Measurements from ENCODE around the gene RSPRY1. TPM values are rescaled to one million over a fixed set of nuclear protein-coding genes. Genes with fewer than 3 reads are reported as not detected.

RSPRY1 gene
- total RNA-seq, 1 donor from 2014 or later: 34.9 TPM

- intact Hi-C loops (cut with DNase I): no loop called here
- Histone ChIP-seq H3K27me3 (ENCODE audit: low read depth) (no peaks in the 10 kb centered on the region), H3K4me1 (peaks cover 16% of the 10 kb centered on the region), H3K27ac (no peak overlapping the region), H3K36me3 (peaks cover 88% of the 10 kb centered on the region), H3K4me3 (no peak overlapping the region), H3K9me3 (no peaks in the 10 kb centered on the region)
- DNase-seq (no peak), ATAC-seq (no peak)
- TF ChIP-seq, protein P1, sequence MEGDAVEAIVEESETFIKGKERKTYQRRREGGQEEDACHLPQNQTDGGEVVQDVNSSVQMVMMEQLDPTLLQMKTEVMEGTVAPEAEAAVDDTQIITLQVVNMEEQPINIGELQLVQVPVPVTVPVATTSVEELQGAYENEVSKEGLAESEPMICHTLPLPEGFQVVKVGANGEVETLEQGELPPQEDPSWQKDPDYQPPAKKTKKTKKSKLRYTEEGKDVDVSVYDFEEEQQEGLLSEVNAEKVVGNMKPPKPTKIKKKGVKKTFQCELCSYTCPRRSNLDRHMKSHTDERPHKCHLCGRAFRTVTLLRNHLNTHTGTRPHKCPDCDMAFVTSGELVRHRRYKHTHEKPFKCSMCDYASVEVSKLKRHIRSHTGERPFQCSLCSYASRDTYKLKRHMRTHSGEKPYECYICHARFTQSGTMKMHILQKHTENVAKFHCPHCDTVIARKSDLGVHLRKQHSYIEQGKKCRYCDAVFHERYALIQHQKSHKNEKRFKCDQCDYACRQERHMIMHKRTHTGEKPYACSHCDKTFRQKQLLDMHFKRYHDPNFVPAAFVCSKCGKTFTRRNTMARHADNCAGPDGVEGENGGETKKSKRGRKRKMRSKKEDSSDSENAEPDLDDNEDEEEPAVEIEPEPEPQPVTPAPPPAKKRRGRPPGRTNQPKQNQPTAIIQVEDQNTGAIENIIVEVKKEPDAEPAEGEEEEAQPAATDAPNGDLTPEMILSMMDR (IDR thresholded peaks at IDR 0.05): no peak
Measured at GRCh38 chr16:57155702-57156350, 30.3 kb upstream of the RSPRY1 start.

DNA sequence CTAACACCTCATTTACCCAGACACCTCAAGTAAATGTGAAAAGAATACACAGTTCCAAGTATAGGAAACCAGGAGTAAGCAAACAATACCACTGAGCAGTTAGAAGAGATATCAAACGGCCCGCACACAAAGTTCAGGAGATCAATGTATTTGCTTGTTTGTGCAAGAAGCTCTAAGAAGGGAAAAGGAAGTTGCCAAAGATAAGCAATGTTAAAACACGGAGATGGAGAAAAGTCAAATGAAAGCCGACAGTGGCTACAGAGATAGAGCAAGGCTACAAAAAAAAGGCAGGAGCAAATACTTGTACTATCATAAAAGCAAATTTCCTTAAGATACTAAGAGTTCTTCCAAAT lies 29.8 kb upstream of the RSPRY1 start:
- Histone ChIP-seq H3K36me3 (peaks cover 93% of the 10 kb centered on the region), H3K9me3 (no peaks in the 10 kb centered on the region), H3K27ac (no peak overlapping the region), H3K4me3 (no peak overlapping the region), H3K4me1 (peaks cover 13% of the 10 kb centered on the region), H3K27me3 (ENCODE audit: low read depth) (no peaks in the 10 kb centered on the region)
- intact Hi-C loops (cut with DNase I): no loop called here
- no peak for ATAC-seq
- DNase-seq: no peak
- TF ChIP-seq, protein P1 (IDR thresholded peaks at IDR 0.05): no peak

DNA sequence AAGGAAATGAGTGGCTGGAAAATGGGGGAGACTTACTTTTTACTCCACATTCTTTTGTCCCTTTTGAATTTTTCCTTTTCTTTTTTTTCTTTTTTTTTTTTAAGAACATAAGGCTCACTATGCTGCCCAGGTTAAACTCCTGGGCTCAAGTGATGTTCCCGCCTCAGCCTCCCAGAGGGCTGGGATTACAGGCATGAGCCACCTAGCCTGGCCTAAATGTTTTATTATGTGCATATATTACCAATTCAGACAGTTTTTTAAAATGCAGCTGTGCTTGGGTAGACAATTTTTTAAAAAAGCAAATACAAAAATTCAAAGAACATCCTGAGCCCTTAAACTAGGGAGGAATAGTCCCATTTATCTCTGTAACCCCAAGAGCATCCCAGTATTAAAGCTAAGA lies 28.6 kb upstream of the RSPRY1 start:
- H3K4me1 ChIP-seq: peaks cover 10% of the 10 kb centered on the region
- H3K27me3 ChIP-seq (ENCODE audit: low read depth): no peaks in the 10 kb centered on the region
- ATAC-seq: no peak
- no peak overlapping the region for H3K4me3 ChIP-seq
- intact Hi-C loops (cut with DNase I): no loop called here
- no peak for DNase-seq
- no peaks in the 10 kb centered on the region for H3K9me3 ChIP-seq
- H3K27ac ChIP-seq: no peak overlapping the region
- H3K36me3 ChIP-seq: peaks cover 96% of the 10 kb centered on the region
- TF ChIP-seq, protein P1 (IDR thresholded peaks at IDR 0.05): no peak

GRCh38 chr16:57159447-57159846 lies 26.7 kb upstream of the RSPRY1 start:
- Histone ChIP-seq H3K4me3 (no peak overlapping the region), H3K9me3 (no peaks in the 10 kb centered on the region), H3K27ac (no peak overlapping the region), H3K36me3 (peaks cover 96% of the 10 kb centered on the region), H3K4me1 (peaks cover 10% of the 10 kb centered on the region), H3K27me3 (ENCODE audit: low read depth) (no peaks in the 10 kb centered on the region)
- intact Hi-C loops (cut with DNase I): no loop called here
- DNase-seq: no peak
- TF ChIP-seq, protein P1 (IDR thresholded peaks at IDR 0.05): no peak
- ATAC-seq: no peak

DNA sequence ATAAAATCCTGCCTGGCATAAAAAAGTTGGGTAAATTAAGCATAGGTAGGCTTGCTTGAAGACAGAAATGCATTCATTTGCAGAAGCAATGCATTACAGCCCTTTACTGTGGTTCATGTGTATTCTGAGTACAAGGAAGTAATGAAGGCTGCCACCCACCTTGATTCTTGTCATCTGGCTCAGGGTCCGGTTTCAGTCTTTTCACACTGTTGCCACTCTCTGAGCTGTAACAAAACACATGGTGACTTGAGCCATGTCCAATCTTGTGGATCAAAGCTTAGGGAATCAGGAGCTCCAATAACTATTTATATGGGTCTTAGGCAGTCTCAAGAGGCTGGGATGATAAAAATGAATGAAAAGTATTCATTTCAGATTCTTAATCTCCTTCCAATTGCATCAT lies 22.3 kb upstream of the RSPRY1 start:
- Histone ChIP-seq H3K4me1 (peaks cover 34% of the 10 kb centered on the region), H3K27ac (no peak overlapping the region), H3K27me3 (ENCODE audit: low read depth) (no peaks in the 10 kb centered on the region), H3K4me3 (no peak overlapping the region), H3K9me3 (no peaks in the 10 kb centered on the region), H3K36me3 (peaks cover 81% of the 10 kb centered on the region)
- no peak for DNase-seq
- TF ChIP-seq, protein P1 (IDR thresholded peaks at IDR 0.05): no peak
- ATAC-seq: no peak
- intact Hi-C loops (cut with DNase I): loop anchor here (10.0 kb wide), 1 partner anchor 79 kb away; no protein-coding TSS in a partner anchor
